ENCODE data around the gene FKBP10. TPM values are rescaled to one million over a fixed set of nuclear protein-coding genes. Genes with fewer than 3 reads are reported as not detected.
"Not testable (repeated sequence)": the region's sequence is repeated elsewhere in the genome, so short reads cannot be mapped to it uniquely, and the experiment has no call there.

FKBP10 gene
- total and polyA plus RNA-seq, 9 of the 15 experiments (the other 6 are each of a cell fraction or from before 2014, with no cell fraction given) = 0.03 to 3.0 (median 1.4) TPM; not detected in 1

- H3K4me1 ChIP-seq (replicated peaks in 1 of 2; ENCODE audit: control insufficient read depth in 2 of 2, insufficient read depth in 2 of 2, low read length in 2 of 2); H3K79me2 ChIP-seq (ENCODE audit: control insufficient read depth, insufficient read depth, low read length); BruUV-seq (replicated peaks); in situ Hi-C loops (cut with MboI); H2AFZ ChIP-seq (ENCODE audit: low read depth, low read length); DNase-seq (ENCODE audit: extremely low read depth in 1 of 4, low spot score in 3 of 4); CTCF ChIA-PET (ENCODE audit: low intra/inter-chr PET ratio); H4K20me1 ChIP-seq (replicated peaks; ENCODE audit: control insufficient read depth, insufficient read depth, low read length); H3K27ac ChIP-seq (ENCODE audit: extremely low read depth, low read depth, low read length); H3K4me2 ChIP-seq (ENCODE audit: insufficient read depth, low read length); ATAC-seq; intact Hi-C loops (cut with micrococcal nuclease); H3K9me1 ChIP-seq (ENCODE audit: control insufficient read depth, insufficient read depth, low read length); FAIRE-seq; H3K4me3 ChIP-seq; H3K9me3 ChIP-seq (replicated peaks; ENCODE audit: control insufficient read depth, insufficient read depth, low read depth, low read length); H3K9ac ChIP-seq (ENCODE audit: insufficient read depth in 1 of 2, low read depth in 2 of 2, low read length in 2 of 2); H3K27me3 ChIP-seq (ENCODE audit: control insufficient read depth in 2 of 2, insufficient read depth in 2 of 2, low read length in 2 of 2): not testable (repeated sequence)
- H3K36me3 ChIP-seq (ENCODE audit: control insufficient read depth, insufficient read depth, low read length) = peaks cover 77% of the 10 kb centered on the region
- 96% methylated on average over 7 of the region's 10 CpGs for WGBS (ENCODE audit: insufficient coverage, low coverage, missing lambda C conversion rate)
- POLR2A ChIA-PET = interaction anchor here (0.6 to 1.6 kb wide), 5 partner anchors 8 to 140 kb away, joined by 3 to 5 read pairs (median 3); no protein-coding TSS in a partner anchor
These were observed 17.2 kb downstream of the FKBP10 start for GRCh38 chr17:41829961-41830360.

GRCh38 chr17:41835214-41835799, 22.5 kb downstream of the FKBP10 start:
- BruUV-seq (replicated peaks) = TSS peak; percentile 50
- H3K9me1 ChIP-seq (ENCODE audit: control insufficient read depth, insufficient read depth, low read length) = no peaks in the 10 kb centered on the region
- H3K4me1 ChIP-seq (replicated peaks in 1 of 2; ENCODE audit: control insufficient read depth in 2 of 2, insufficient read depth in 2 of 2, low read length in 2 of 2) = peaks cover 7 to 15% of the 10 kb centered on the region in 2 experiments; a peak in 4 of 5 replicates
- H3K79me2 ChIP-seq (ENCODE audit: control insufficient read depth, insufficient read depth, low read length) = peaks cover 17% of the 10 kb centered on the region
- H3K36me3 ChIP-seq (ENCODE audit: control insufficient read depth, insufficient read depth, low read length) = peaks cover 36% of the 10 kb centered on the region; the same call in 2 of the 3 replicates
- DNase-seq (ENCODE audit: extremely low read depth in 1 of 4, low spot score in 3 of 4) = peak in 1 of 4 experiments; percentile 54
- no peak for FAIRE-seq
- 11% methylated on average over 13 of the region's 13 CpGs for WGBS (ENCODE audit: insufficient coverage, low coverage, missing lambda C conversion rate)
- H3K9me3 ChIP-seq (replicated peaks; ENCODE audit: control insufficient read depth, insufficient read depth, low read depth, low read length) = no peaks in the 10 kb centered on the region
- peak overlapping the region; percentile 72 to 96 for H3K9ac ChIP-seq (ENCODE audit: insufficient read depth in 1 of 2, low read depth in 2 of 2, low read length in 2 of 2)
- H4K20me1 ChIP-seq (replicated peaks; ENCODE audit: control insufficient read depth, insufficient read depth, low read length) = no peaks in the 10 kb centered on the region
- peak; percentile 61 for ATAC-seq
- ChIA-PET CTCF (ENCODE audit: low intra/inter-chr PET ratio) (no interaction called here), POLR2A (interaction anchor here (0.6 to 2.1 kb wide), 3 partner anchors 12 to 147 kb away, joined by 3 to 4 read pairs (median 3); no protein-coding TSS in a partner anchor)
- peak; percentile 33; the same call in 1 of the 2 replicates for TF ChIP-seq SPI1 (IDR thresholded peaks at IDR 0.05; ENCODE audit: borderline replicate concordance, low read depth, low read length)
- peak; percentile 23; the same call in 1 of the 2 replicates for TF ChIP-seq CEBPB (tag; IDR thresholded peaks at IDR 0.05)
- no peak for TF ChIP-seq GATA2 (CRISPR knock-in tag; IDR thresholded peaks at IDR 0.05)
- TF ChIP-seq NFYB (IDR thresholded peaks at IDR 0.05; ENCODE audit: extremely low read depth, insufficient read length) = peak; percentile 5
- TF ChIP-seq SMARCE1 (IDR thresholded peaks at IDR 0.05) = 0 out of 2 replicates have a peak, but pooled peaks have one; percentile 15
- H3K27ac ChIP-seq (ENCODE audit: extremely low read depth, low read depth, low read length) = peak overlapping the region; percentile 56; the same call in 2 of the 3 replicates
- in situ Hi-C loops (cut with MboI) = no loop called here
- intact Hi-C loops (cut with micrococcal nuclease) = no loop called here
- no peaks in the 10 kb centered on the region for H3K27me3 ChIP-seq (ENCODE audit: control insufficient read depth in 2 of 2, insufficient read depth in 2 of 2, low read length in 2 of 2)
- peak overlapping the region; percentile 89 for H3K4me2 ChIP-seq (ENCODE audit: insufficient read depth, low read length)
- peak overlapping the region; percentile 91 for H2AFZ ChIP-seq (ENCODE audit: low read depth, low read length)
- peak overlapping the region; percentile 77 for H3K4me3 ChIP-seq

Data from K562 (cell line).